Psoas muscle (tissue), 8 donors: ENCODE data around the gene AOC3. TPM values are rescaled to one million over a fixed set of nuclear protein-coding genes. Genes with fewer than 3 reads are reported as not detected.
"Not testable (repeated sequence)": the region's sequence is repeated elsewhere in the genome, so short reads cannot be mapped to it uniquely, and the experiment has no call there.

Experiments used
- ATAC-seq, 4 donors: fragments of 200-7000 bp; cut with Tn5 transposase; one replicate each; pipeline ENCODE4 v1.9.1; 2020; ENCODE audit warnings: moderate library complexity in 3 of 4, mild to moderate bottlenecking in 2 of 4
- DNase-seq, 2 donors: peaks; one replicate each; pipeline ENCODE4 v3.0.0-alpha.2; 2020
- H3K27ac ChIP-seq: fragments of 200-600 bp; one replicate; pipeline ENCODE4 v1.8.0; 2022
- H3K27me3 ChIP-seq, 3 donors: fragments of 200-600 bp in 1 of 3; one replicate each; pipeline versions ENCODE4 v1.6.1 to v1.8.0; 2013 to 2022; ENCODE audit warnings: low read length in 2 of 3, mild to moderate bottlenecking in 2 of 3, moderate library complexity in 1 of 3; ENCODE audit not compliant: insufficient read depth in 3 of 3
- H3K36me3 ChIP-seq, 2 donors: fragments of 200-600 bp in 1 of 2; one replicate each; pipeline versions ENCODE4 v1.6.1 to v1.8.0; 2013 to 2022; ENCODE audit warnings: low read depth in 1 of 2, mild to moderate bottlenecking in 1 of 2, moderate library complexity in 1 of 2; ENCODE audit not compliant: insufficient read depth in 1 of 2
- H3K4me1 ChIP-seq: fragments of 200-600 bp; one replicate; pipeline ENCODE4 v1.8.0; 2022
- H3K4me3 ChIP-seq: fragments of 200-600 bp; one replicate; pipeline ENCODE4 v1.8.0; 2022; ENCODE audit warnings: mild to moderate bottlenecking
- H3K9me3 ChIP-seq: fragments of 200-600 bp; one replicate; pipeline ENCODE4 v1.8.0; 2022
- WGBS, 3 donors: extraction: QIAGEN DNeasy Blood & Tissue Kit; methylation state at CpG; one replicate each; pipeline versions ENCODE4 v1.1.6 to v1.1.7; 2013; 5-methylcytosine and 5-hydroxymethylcytosine counted together
- intact Hi-C, 2 donors: fragments of 100-400 bp; cut with DNase I; formaldehyde crosslinking; loops; one replicate each; pipeline versions ENCODE4 v1.11.0 to v1.14.2; 2022
- polyA plus RNA-seq, 3 donors: library from polyadenylated mRNA; stranded (reverse); fragments of 200-250 nt; gene quantifications; one replicate each; pipeline ENCODE4 v1.2.3, GENCODE V29; 2013
- total RNA-seq, 4 donors: library from RNA; stranded (reverse); fragmentation: NEBNext Ultra II Directional in 2 of 4; extraction: Animal tissue kit (Norgen Biotek cat#: 25700) in 2 of 4; gene quantifications; one replicate each; pipeline versions ENCODE4 v1.2.1 to v1.2.4, GENCODE V29; 2021 to 2023
- TF ChIP-seq, protein P1 (sequence below): fragments of 200-600 bp; IDR thresholded peaks from one replicate; pipeline ENCODE4 v1.8.0; 2022; ENCODE audit warnings: antibody characterized with exemption
- donor health status: healthy with polysubstance abuse.
- donor health status: DM: no; HTN: no; CAD: no; lungs with moderate emphysema.
- donor health status: Bipolar disorder and iron deficiency.
- donor health status: healthy.
- donor health status: DM: yes; HTN: yes; CAD: no.
- donor health status: DM: no; HTN: no; CAD: no.
- donor health status: DM: no; HTN: no; CAD: no.
- donor health status: DM: yes; HTN: yes; CAD: no.

Gene AOC3
- total and polyA plus RNA-seq, 7 donors, result 5.8 to 11.8 (median 8.4) TPM

DNA sequence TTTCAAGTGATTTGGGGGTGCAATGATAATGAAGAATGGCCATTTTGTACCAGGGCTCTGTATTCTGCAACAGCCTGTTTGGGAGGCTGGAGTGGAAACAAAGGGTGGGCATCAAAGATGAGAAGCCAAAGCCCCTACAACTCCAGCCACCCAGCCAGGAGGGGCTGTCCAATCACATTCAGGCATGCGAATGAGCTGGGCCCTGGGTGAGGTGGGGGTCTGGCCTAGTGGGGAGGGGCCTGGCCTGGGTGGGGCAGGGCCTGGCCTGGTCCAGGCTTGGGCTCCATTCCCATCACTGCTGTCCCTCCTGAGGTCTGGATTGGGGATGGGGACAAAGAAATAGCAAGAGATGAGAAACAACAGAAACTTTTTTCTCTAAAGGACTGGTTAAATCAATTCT lies 6.4 kb downstream of the AOC3 start:
- ATAC-seq, result no peak
- intact Hi-C loops, result no loop called here
- TF ChIP-seq, protein P1, sequence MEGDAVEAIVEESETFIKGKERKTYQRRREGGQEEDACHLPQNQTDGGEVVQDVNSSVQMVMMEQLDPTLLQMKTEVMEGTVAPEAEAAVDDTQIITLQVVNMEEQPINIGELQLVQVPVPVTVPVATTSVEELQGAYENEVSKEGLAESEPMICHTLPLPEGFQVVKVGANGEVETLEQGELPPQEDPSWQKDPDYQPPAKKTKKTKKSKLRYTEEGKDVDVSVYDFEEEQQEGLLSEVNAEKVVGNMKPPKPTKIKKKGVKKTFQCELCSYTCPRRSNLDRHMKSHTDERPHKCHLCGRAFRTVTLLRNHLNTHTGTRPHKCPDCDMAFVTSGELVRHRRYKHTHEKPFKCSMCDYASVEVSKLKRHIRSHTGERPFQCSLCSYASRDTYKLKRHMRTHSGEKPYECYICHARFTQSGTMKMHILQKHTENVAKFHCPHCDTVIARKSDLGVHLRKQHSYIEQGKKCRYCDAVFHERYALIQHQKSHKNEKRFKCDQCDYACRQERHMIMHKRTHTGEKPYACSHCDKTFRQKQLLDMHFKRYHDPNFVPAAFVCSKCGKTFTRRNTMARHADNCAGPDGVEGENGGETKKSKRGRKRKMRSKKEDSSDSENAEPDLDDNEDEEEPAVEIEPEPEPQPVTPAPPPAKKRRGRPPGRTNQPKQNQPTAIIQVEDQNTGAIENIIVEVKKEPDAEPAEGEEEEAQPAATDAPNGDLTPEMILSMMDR, result no peak
- peaks cover 0 to 16% (median 0%) of the 10 kb centered on the region in 3 donors for H3K27me3 ChIP-seq
- H3K9me3 ChIP-seq, result no peaks in the 10 kb centered on the region
- no peak overlapping the region for H3K27ac ChIP-seq
- no peak for DNase-seq
- no peaks in the 10 kb centered on the region for H3K36me3 ChIP-seq
- 83 to 100% (median 90%) methylated on average over 1 of the region's 1 CpG for WGBS, 3 donors
- H3K4me3 ChIP-seq, result no peak overlapping the region
- H3K4me1 ChIP-seq, result no peaks in the 10 kb centered on the region

DNA sequence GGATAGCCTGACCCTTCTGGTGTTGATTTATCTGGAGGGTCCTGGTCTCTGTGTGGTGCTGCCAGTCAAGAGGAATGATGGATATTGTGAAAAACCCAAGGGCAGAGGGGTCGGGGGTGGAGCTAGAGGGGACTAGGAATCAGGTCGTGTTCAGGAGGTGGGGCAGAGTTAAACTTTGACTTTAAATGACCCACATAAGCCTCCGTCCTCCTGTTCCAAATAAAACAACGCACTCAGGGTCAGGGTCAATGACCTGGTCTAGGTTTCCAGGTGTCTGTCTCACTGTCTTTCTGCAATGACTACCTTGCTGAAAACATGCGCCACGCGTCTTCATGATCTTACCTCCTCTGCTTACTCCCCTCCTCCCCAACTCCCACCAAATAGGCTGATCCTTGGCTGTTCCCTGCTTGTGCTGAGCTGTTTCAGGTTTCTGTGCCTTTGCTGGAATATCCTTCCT lies 14.7 kb downstream of the AOC3 start:
- TF ChIP-seq, protein P1, result no peak
- Histone ChIP-seq H3K4me3 (no peak overlapping the region), H3K9me3 (peaks cover 4% of the 10 kb centered on the region), H3K4me1 (no peaks in the 10 kb centered on the region), H3K36me3 (no peaks in the 10 kb centered on the region), H3K27me3 (no peaks in the 10 kb centered on the region), H3K27ac (no peak overlapping the region)
- intact Hi-C loops, result no loop called here
- no peak for ATAC-seq
- DNase-seq, result no peak
- 73 to 80% (median 79%) methylated on average over 7 of the region's 7 CpGs for WGBS, 3 donors

DNA sequence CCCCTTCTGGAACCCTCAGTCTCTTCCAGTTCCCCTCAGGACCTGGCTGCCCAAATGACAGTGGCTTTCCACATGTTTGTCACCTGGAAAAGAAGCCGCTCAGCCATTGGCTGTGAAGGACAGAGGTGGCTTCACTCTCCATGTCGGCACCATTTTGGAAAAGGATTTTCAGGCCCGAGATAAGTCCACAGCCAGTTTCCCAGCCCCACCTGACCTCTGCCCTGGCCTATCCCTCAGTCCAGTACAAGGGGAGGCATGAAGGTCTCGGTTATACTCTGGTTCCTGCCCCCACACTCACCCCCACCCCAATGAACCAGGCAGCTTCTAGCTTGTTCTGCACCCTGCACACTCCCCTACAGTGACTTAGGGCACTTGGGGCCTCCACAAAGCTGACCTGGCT lies 15.2 kb downstream of the AOC3 start:
- 79 to 86% (median 85%) methylated on average over 4 of the region's 4 CpGs for WGBS, 3 donors
- DNase-seq (no peak), ATAC-seq (no peak)
- H3K4me1 ChIP-seq, result no peaks in the 10 kb centered on the region
- TF ChIP-seq, protein P1, result no peak
- peaks cover 5% of the 10 kb centered on the region for H3K9me3 ChIP-seq
- no peaks in the 10 kb centered on the region for H3K36me3 ChIP-seq
- H3K27ac ChIP-seq, result no peak overlapping the region
- intact Hi-C loops, result no loop called here
- no peak overlapping the region for H3K4me3 ChIP-seq
- H3K27me3 ChIP-seq, result no peaks in the 10 kb centered on the region

DNA sequence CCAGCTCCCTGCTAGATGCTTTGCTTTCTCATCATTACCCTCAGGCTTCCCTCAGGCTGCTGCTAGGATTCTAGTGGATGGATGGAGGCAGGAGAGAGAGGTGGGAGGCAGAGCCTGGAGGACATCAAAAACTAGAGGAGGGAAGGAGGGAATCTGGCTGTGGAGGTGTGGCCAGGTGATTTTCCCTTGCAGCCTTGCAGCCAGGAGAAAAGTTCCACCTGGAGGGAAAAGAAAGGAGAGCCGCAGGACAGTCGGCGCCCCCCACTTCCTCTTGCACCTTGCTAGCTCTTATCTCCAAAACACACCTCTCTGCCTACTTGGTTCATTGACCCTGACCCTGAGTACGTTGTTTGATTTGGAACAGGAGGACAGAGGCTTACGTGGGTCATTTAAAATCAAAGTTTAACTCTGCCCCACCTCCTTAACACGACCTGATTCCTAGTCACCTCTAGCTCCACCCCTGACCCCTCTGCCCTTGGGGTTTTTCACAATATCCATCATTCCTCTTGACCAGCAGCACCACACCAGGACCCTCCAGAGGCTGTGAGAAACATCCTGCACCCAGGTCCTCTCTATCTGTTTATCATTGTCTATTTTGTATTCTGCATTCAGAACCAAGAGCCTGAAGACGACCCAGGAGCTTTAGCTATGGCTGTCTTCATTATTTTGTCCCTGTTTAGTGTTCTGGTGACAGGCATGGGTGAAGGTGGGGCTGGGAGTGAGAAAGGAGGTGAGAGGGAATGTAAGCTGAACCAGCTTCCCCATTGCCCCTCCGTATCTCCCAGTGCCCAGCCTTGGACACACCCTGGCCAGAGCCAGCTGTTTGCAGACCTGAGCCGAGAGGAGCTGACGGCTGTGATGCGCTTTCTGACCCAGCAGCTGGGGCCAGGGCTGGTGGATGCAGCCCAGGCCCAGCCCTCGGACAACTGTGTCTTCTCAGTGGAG lies 15.9 kb downstream of the AOC3 start:
- intact Hi-C loops, result no loop called here
- no peak overlapping the region for H3K4me3 ChIP-seq
- TF ChIP-seq, protein P1, result no peak
- H3K4me1 ChIP-seq, result no peaks in the 10 kb centered on the region
- no peak overlapping the region for H3K27ac ChIP-seq
- DNase-seq (no peak), ATAC-seq (no peak)
- H3K36me3 ChIP-seq, result no peaks in the 10 kb centered on the region
- WGBS, 3 donors, result 52 to 61% (median 61%) methylated on average over 8 to 12 of the region's 12 CpGs
- H3K9me3 ChIP-seq, result peaks cover 5% of the 10 kb centered on the region
- H3K27me3 ChIP-seq, result no peaks in the 10 kb centered on the region

DNA sequence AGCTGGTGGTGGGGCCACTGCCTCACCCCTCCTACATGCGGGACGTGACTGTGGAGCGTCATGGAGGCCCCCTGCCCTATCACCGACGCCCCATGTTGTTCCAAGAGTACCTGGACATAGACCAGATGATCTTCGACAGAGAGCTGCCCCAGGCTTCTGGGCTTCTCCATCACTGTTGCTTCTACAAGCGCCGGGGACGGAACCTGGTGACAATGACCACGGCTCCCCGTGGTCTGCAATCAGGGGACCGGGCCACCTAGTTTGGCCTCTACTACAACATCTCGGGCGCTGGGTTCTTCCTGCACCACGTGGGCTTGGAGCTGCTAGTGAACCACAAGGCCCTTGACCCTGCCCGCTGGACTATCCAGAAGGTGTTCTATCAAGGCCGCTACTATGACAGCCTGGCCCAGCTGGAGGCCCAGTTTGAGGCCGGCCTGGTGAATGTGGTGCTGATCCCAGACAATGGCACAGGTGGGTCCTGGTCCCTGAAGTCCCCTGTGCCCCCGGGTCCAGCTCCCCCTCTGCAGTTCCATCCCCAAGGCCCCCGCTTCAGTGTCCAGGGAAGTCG lies 16.8 kb downstream of the AOC3 start:
- H3K36me3 ChIP-seq, DNase-seq, H3K27me3 ChIP-seq, H3K4me1 ChIP-seq, H3K27ac ChIP-seq, H3K4me3 ChIP-seq, H3K9me3 ChIP-seq, ATAC-seq, intact Hi-C loops: not testable (repeated sequence)
- WGBS, 3 donors, result 88 to 98% (median 93%) methylated on average over 17 to 21 of the region's 21 CpGs
